ENCODE measurements around the gene MOBP.

Gene MOBP

DNA sequence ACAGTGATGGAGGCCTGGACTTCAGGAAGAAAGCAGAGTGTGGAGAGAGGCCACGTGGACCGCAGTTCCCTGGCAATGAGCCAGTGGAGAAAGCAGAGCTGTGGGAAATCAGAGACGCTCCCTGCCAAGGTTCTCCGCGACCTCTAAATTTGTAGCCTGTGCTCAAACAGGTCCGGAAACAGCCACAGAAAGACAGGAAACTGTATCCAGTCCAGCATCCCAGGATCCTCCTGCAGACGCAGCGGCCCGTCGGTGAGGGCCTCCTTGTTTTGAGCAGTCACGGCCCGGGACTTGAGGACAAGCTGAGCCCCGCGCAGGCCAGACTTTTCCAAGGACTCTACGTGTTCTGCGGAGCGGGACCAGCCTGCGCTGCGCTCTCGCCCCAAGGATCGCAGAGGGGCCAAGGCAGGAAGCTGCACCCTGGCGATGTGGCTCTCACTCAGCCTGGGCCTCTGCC is 38.7 kb upstream of the MOBP start:
- POLR2A ChIA-PET (ENCODE audit: low non-redundant PET): no interaction called here
- CTCF ChIA-PET: no interaction called here
- TF ChIP-seq, protein P1, sequence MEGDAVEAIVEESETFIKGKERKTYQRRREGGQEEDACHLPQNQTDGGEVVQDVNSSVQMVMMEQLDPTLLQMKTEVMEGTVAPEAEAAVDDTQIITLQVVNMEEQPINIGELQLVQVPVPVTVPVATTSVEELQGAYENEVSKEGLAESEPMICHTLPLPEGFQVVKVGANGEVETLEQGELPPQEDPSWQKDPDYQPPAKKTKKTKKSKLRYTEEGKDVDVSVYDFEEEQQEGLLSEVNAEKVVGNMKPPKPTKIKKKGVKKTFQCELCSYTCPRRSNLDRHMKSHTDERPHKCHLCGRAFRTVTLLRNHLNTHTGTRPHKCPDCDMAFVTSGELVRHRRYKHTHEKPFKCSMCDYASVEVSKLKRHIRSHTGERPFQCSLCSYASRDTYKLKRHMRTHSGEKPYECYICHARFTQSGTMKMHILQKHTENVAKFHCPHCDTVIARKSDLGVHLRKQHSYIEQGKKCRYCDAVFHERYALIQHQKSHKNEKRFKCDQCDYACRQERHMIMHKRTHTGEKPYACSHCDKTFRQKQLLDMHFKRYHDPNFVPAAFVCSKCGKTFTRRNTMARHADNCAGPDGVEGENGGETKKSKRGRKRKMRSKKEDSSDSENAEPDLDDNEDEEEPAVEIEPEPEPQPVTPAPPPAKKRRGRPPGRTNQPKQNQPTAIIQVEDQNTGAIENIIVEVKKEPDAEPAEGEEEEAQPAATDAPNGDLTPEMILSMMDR (conservative IDR thresholded peaks at IDR 0.05; ENCODE audit: low read depth): no peak

DNA sequence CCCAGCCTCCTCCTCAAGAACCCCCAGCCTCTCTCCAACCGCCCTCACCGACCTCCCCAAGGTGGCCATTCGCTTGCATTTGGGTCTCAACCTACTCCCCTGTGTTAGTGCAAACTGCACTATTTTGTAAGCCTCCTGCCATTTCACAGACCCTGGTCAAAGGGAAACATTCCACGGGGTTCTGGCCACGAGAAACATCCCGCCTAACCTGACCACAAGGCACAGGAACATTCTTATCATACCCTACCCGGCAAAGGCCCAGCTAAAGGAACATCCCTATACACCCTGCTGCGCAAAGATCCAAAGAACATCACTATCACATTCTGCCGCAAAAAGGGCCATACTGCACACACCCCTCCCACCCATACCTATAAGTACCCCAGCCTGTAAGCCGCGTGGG is 38.0 kb upstream of the MOBP start:
- no peak overlapping the region for H3K27ac ChIP-seq
- ChIA-PET CTCF (no interaction called here), POLR2A (ENCODE audit: low non-redundant PET) (no interaction called here)
- no peak for DNase-seq (ENCODE audit: low spot score)
- TF ChIP-seq, protein P1 (conservative IDR thresholded peaks at IDR 0.05; ENCODE audit: low read depth): no peak

More for the DNA sequence above, 38.7 kb upstream of the MOBP start:
- no peak overlapping the region for H3K27ac ChIP-seq
- DNase-seq (ENCODE audit: low spot score): no peak

- TF ChIP-seq, protein P1 (conservative IDR thresholded peaks at IDR 0.05; ENCODE audit: low read depth): no peak
- ChIA-PET CTCF (no interaction called here), POLR2A (ENCODE audit: low non-redundant PET) (no interaction called here)
- no peak for DNase-seq (ENCODE audit: low spot score)
- H3K27ac ChIP-seq: no peak overlapping the region
These were observed 35.1 kb upstream of the MOBP start for GRCh38 chr3:39432342-39432741.

DNA sequence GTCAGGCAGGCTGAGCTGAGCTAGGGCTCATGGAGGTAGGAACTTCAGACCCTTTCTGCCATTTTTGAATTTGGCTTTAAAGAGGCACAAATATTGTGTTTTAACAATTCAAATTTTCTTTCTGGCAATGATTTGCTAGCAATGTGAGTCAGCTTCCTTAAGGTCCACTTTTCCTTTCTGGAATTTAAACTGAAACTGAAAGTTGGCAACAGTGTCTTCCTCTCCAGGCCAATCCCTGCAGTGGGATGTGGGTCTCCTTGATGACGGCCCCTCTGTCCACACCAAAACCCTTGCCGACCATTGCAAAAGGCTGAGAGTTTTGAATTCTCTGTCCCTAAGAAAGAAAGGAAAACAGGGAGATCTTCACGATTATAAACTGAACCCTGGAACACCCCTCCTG is 33.8 kb upstream of the MOBP start:
- CTCF ChIA-PET: no interaction called here
- DNase-seq (ENCODE audit: low spot score): no peak
- TF ChIP-seq, protein P1 (conservative IDR thresholded peaks at IDR 0.05; ENCODE audit: low read depth): no peak
- POLR2A ChIA-PET (ENCODE audit: low non-redundant PET): no interaction called here
- H3K27ac ChIP-seq: peak overlapping the region; percentile 45

DNA sequence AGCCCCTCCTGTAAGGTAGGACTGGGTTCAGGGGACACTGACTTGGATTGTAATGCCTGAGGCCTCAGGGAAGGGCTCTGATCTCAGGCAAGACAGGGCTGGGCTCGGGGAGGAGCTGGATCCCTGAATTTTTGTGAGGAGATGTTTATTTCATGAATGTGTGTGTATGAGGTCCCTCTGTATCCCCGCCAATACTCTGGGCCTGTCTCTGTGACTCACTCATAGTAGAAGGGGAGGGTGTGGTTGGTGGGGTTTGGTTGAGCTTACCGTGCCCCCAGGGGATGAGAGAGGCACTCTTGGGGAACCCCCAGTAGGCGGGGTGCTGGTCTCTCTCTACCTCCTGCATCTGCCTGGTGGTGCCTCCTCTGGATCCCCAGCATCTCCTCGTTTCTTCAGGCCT is 32.9 kb upstream of the MOBP start:
- TF ChIP-seq, protein P1 (conservative IDR thresholded peaks at IDR 0.05; ENCODE audit: low read depth): no peak
- H3K27ac ChIP-seq: peak overlapping the region; percentile 45
- CTCF ChIA-PET: no interaction called here
- DNase-seq (ENCODE audit: low spot score): no peak
- POLR2A ChIA-PET (ENCODE audit: low non-redundant PET): no interaction called here

DNA sequence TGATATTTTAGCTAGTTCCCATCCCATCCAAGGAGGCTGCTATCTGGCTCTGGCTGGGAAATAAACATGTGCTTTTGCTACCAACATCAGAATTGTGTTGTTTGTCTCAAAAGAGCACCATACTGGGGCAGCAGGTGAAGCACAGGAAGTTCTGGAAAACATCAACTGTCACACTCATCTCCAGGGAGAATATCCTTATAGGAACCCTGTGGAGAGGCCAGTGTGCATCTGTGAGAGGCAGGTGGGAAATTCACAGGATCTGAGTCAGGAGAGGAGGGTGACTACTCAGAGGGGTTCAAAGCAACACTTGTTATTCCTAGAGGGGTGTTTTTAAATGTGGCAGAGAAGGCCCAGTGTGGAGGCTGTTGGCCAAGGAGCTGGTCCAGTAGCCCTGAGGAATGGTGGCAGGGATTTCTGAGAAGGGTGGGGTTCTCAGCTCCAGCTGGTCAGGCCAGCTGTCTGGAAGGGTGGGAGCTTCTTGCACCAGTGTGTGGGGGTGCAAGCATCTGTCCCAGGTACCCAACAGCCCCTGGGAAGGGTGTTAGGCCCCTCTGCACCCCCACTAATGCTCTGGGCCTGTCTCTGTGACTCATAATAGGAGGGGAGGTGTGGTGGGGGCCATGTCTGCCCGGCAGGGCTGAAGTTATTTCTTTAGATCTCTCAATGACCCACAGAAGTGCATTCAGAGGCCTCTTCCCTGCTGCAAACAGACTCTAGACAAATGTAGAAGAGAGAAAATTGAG is 32.3 kb upstream of the MOBP start:
- peak overlapping the region; percentile 45; the same call in 1 of the 2 replicates for H3K27ac ChIP-seq
- DNase-seq (ENCODE audit: low spot score): no peak
- ChIA-PET POLR2A (ENCODE audit: low non-redundant PET) (no interaction called here), CTCF (interaction anchor here (0.5 to 0.7 kb wide), 2 partner anchors 8 to 19 kb away, joined by 3 read pairs; no protein-coding TSS in a partner anchor)
- TF ChIP-seq, protein P1 (conservative IDR thresholded peaks at IDR 0.05; ENCODE audit: low read depth): no peak

All from RWPE1 (cell line).